Memory B cell (primary cell): Measurements from ENCODE around the gene CDKN2A.

Experiments used
- ATAC-seq: fragments of 150-1000 bp; cut with Tn5 transposase; 2 replicates; pipeline ENCODE4 v1.10.0; 2021; ENCODE audit warnings: low read depth, mild to moderate bottlenecking, moderate library complexity
- DNase-seq, 2 donors: peaks; one replicate each; pipeline ENCODE4 v3.0.0; 2022; ENCODE audit warnings: low spot score in 2 of 2
- H3K27ac Mint-ChIP-seq: one replicate; pipeline ENCODE4 v1.8.0; 2022; ENCODE audit warnings: mild to moderate bottlenecking, moderate library complexity, mixed read lengths
- H3K27me3 Mint-ChIP-seq: one replicate; pipeline ENCODE4 v1.8.0; 2022; ENCODE audit warnings: mixed read lengths
- H3K36me3 Mint-ChIP-seq: one replicate; pipeline ENCODE4 v1.8.0; 2022; ENCODE audit warnings: mild to moderate bottlenecking, mixed read lengths
- H3K4me1 Mint-ChIP-seq: one replicate; pipeline ENCODE4 v1.8.0; 2022; ENCODE audit warnings: mixed read lengths
- H3K4me3 Mint-ChIP-seq: one replicate; pipeline ENCODE4 v1.8.0; 2022; ENCODE audit warnings: mild to moderate bottlenecking, moderate library complexity, mixed read lengths
- H3K9me3 Mint-ChIP-seq: one replicate; pipeline ENCODE4 v1.8.0; 2022; ENCODE audit warnings: mixed read lengths

The CDKN2A gene

DNA sequence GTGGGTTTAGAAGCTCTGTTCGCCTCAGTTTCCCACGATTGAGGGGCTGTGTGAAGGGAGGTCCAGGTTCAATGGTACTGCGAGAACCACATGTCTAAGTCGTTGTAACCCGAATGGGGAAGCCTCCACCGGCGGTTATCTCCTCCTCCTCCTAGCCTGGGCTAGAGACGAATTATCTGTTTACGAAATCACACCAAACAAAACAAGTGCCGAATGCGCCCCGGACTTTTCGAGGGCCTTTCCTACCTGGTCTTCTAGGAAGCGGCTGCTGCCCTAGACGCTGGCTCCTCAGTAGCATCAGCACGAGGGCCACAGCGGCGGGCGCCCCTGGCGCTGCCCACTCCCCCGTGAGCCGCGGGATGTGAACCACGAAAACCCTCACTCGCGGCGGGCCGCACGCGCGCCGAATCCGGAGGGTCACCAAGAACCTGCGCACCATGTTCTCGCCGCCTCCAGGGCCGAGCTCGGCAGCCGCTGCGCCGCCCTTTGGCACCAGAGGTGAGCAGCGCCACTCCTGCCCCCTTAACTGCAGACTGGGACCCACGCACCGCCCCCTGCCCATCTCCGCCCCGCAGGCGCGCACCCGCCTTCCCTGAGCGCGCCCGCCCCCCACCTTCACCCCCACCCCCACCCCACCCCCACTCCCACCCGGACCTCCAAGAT lies at the start of gene CDKN2A:
TSS of gene CDKN2A (minus strand) at position 500 of the 663 bp plus-strand sequence.
- peaks cover 16% of the 10 kb centered on the region for H3K4me1 Mint-ChIP-seq
- no peaks in the 10 kb centered on the region for H3K9me3 Mint-ChIP-seq
- H3K27me3 Mint-ChIP-seq: peaks cover 2% of the 10 kb centered on the region
- ATAC-seq (peak; percentile 46), DNase-seq (peak; percentile 60 to 67)
- peaks cover 2% of the 10 kb centered on the region for H3K36me3 Mint-ChIP-seq
- H3K27ac Mint-ChIP-seq: peak within 1 kb of the TSS; percentile 95
- H3K4me3 Mint-ChIP-seq: peak within 1 kb of the TSS; percentile 96

DNA sequence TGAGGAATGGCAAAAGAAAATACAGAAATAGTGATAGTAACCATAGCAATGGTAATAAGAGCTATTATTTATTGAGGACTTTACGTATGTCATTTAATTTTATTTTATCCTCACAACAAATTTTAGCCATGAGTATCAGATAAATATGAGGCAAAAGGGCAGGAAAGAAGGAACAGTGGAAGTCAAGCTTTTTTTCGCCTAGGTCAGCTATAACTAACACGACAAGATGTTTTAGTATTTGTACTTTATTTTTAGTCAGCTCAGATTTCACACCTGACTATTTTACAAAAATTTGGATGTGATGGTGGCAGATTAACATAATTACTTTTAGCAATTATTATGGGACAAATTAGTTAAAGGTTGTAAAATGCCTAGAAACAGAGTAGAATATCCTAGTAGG lies 49.7 kb upstream of the CDKN2A start:
- no peaks in the 10 kb centered on the region for H3K9me3 Mint-ChIP-seq
- H3K4me3 Mint-ChIP-seq: no peak overlapping the region
- H3K36me3 Mint-ChIP-seq: no peaks in the 10 kb centered on the region
- no peaks in the 10 kb centered on the region for H3K4me1 Mint-ChIP-seq
- no peak for DNase-seq
- H3K27me3 Mint-ChIP-seq: no peaks in the 10 kb centered on the region
- H3K27ac Mint-ChIP-seq: no peak overlapping the region
- no peak for ATAC-seq

DNA sequence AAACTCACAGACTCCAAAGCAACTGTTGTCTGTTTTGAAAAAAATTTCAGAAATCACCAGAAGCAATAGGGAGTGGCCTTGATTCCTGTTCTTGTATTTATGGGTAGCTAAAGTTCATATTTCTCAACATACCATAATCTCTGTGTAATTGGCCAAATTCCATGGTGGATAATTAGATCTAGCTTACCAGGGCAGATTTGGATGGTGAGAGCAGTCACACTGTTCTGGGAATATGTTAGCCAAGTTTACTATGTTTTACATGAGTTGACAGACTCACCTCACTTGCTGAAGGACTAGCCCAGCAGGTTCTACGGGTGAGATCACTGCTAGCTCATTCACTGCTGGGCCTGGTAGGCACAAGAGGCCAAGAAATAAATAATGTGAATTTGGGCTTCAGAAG lies 47.6 kb upstream of the CDKN2A start:
- Mint-ChIP-seq H3K4me1 (no peaks in the 10 kb centered on the region), H3K4me3 (no peak overlapping the region), H3K27me3 (no peaks in the 10 kb centered on the region), H3K27ac (no peak overlapping the region), H3K36me3 (no peaks in the 10 kb centered on the region), H3K9me3 (no peaks in the 10 kb centered on the region)
- no peak for ATAC-seq
- no peak for DNase-seq

DNA sequence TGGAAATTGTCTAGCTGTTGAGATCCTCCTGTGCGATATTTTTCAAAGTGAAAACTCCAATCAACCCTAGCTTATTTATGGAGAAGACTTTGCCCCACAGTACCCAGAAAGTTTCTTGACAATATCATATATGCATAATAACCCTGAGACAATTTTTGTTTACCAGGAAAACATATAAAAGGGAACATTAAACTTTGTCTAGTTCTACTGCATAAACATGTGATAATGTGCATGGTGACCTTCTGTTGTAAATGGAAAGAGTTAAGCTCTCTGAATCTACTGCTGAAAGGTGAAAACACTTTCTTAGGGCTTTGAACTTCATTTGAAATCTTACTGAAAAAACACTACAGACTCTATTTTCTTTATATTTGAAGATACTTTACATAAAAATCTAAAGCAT lies 47.2 kb upstream of the CDKN2A start:
- H3K9me3 Mint-ChIP-seq: no peaks in the 10 kb centered on the region
- H3K36me3 Mint-ChIP-seq: no peaks in the 10 kb centered on the region
- no peak overlapping the region for H3K27ac Mint-ChIP-seq
- no peaks in the 10 kb centered on the region for H3K27me3 Mint-ChIP-seq
- no peak overlapping the region for H3K4me3 Mint-ChIP-seq
- ATAC-seq (no peak), DNase-seq (no peak)
- no peaks in the 10 kb centered on the region for H3K4me1 Mint-ChIP-seq

DNA sequence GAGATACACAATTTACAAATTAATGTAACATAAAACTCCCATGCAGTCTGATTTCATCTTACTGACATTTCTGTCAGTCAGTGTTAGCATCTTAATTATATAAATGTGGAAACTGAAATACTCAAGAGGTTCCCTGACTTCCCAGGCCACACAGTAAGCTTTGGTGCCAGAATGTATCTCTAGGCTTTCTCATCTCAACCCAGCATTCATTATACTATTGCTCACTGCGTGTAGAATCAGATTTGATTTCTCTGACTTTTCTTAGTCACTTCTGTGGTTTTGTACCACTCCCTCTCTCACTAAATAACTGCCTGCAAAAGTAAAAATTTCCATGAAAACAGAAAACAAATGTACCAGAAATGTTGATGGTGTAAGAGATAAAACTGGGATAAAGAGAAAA lies 46.6 kb upstream of the CDKN2A start:
- Mint-ChIP-seq H3K27me3 (no peaks in the 10 kb centered on the region), H3K36me3 (no peaks in the 10 kb centered on the region), H3K9me3 (no peaks in the 10 kb centered on the region), H3K4me3 (no peak overlapping the region), H3K4me1 (no peaks in the 10 kb centered on the region), H3K27ac (no peak overlapping the region)
- DNase-seq (no peak), ATAC-seq (no peak)

DNA sequence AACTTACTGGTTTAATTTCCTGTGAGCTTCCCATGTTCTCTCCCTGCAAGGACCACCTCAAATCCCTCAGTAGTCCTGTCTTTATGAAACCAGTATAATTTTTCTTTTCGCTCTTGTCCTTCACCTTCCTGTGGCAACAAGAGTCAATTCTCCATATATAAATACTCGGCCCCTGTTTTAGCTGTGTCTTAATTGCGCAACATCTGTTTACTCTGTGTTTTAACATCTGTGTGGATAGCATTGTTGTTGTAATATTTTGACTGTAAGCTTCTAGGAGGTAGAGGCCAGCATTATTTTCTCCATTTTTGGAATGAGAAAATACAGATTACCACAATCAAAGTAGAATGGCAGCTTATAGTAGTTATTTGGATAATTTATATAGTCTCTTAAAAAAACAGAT lies 45.1 kb upstream of the CDKN2A start:
- no peak for ATAC-seq

DNA sequence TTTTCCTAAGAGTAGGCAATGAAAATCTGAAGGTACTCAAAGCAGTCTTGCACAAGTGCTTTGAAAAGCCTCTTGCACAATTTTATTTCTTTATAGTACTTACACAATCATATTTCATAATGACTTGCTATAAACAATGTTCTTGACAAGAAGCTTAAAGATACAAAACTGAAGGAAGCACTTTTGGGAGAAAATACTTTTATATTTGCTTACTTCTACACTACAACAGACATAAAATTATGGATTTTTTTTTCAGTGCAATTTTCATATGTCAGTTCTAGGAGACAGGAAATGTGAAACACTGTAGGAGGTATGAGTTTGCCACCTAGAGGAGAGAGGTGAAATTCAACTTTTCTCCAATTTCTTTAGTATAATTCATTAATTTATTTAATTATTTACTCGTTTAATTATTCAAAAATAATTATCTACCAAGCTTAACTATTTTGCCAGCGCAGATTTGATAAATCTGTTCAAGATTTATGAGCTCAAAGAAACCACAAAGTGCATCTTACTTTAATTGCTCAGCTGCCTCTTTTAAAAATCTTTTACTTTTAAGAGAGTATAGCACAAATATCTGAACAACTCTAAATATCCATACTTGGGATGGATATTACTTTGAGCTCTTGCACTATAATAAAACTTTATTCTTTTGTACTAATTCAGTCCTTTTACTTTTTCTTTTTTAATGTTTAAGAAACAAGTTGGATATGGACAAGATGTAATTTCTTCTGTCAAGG lies 43.9 kb upstream of the CDKN2A start:
- no peaks in the 10 kb centered on the region for H3K4me1 Mint-ChIP-seq
- no peaks in the 10 kb centered on the region for H3K27me3 Mint-ChIP-seq
- ATAC-seq: peak; percentile 53
- DNase-seq: no peak
- H3K27ac Mint-ChIP-seq: no peak overlapping the region
- H3K4me3 Mint-ChIP-seq: no peak overlapping the region
- no peaks in the 10 kb centered on the region for H3K9me3 Mint-ChIP-seq
- no peaks in the 10 kb centered on the region for H3K36me3 Mint-ChIP-seq

More for the DNA sequence above, 45.1 kb upstream of the CDKN2A start:
- H3K9me3 Mint-ChIP-seq: no peaks in the 10 kb centered on the region
- H3K27me3 Mint-ChIP-seq: no peaks in the 10 kb centered on the region
- DNase-seq: no peak
- H3K27ac Mint-ChIP-seq: no peak overlapping the region
- H3K36me3 Mint-ChIP-seq: no peaks in the 10 kb centered on the region
- no peak overlapping the region for H3K4me3 Mint-ChIP-seq
- H3K4me1 Mint-ChIP-seq: no peaks in the 10 kb centered on the region

DNA sequence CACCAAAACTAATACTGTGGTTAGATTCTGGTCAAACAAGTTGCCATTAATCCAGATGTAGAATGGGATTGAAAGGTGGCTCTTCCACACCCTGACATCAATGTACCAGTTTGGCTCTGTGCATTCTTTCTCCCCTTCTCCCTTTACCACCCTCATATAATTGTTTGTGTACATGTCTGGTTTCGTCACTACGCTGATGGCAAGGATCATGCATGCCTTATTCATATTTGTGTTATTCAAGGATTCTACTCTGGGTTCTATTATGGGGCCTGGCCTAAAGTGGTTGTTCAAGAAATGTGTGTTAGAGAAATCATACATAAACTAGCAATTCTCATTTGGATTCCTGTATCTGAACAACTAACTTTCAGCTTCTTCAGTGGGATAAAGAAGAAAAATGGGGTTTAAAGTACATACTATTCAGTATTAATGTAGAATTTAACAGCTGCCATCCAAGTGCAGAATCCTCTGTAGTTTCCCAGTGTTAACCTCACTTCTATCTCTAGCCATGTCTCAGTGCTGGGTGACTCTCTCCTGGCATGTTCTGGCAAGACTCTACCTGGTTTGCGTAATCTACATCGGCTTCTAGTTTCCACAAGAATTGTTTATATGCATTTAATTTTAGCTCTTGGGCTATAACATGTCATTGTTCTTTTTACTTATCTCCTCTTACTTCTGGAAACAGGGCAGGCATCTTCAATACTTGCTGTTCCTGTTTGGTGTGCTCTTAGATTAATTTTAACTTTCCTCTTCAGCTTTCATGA lies 42.9 kb upstream of the CDKN2A start:
- no peak overlapping the region for H3K4me3 Mint-ChIP-seq
- no peaks in the 10 kb centered on the region for H3K27me3 Mint-ChIP-seq
- ATAC-seq (no peak), DNase-seq (no peak)
- no peak overlapping the region for H3K27ac Mint-ChIP-seq
- H3K36me3 Mint-ChIP-seq: no peaks in the 10 kb centered on the region
- H3K9me3 Mint-ChIP-seq: no peaks in the 10 kb centered on the region
- no peaks in the 10 kb centered on the region for H3K4me1 Mint-ChIP-seq

DNA sequence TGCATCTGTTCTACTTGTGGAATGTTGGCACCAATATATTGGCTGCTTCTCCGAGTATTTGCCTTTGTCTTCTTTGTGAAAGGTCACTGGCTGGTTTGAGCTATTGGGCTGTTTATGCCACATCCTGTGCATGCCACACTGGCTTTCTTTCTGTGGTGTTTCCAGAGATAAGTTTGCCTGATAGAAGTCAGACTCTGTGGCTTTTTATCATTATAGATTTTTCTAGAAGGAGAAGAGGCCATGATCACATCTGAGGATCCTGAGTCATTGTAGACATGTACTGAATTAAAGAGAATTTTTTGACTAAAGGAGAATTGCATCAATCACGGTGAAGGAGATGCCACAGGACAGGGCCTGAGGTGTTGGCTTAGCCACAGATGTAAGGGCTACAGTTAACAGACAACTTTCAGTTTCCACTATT lies 41.4 kb upstream of the CDKN2A start:
- ATAC-seq: no peak
- no peak for DNase-seq
- Mint-ChIP-seq H3K36me3 (no peaks in the 10 kb centered on the region), H3K9me3 (no peaks in the 10 kb centered on the region), H3K4me3 (no peak overlapping the region), H3K4me1 (no peaks in the 10 kb centered on the region), H3K27me3 (no peaks in the 10 kb centered on the region), H3K27ac (no peak overlapping the region)

DNA sequence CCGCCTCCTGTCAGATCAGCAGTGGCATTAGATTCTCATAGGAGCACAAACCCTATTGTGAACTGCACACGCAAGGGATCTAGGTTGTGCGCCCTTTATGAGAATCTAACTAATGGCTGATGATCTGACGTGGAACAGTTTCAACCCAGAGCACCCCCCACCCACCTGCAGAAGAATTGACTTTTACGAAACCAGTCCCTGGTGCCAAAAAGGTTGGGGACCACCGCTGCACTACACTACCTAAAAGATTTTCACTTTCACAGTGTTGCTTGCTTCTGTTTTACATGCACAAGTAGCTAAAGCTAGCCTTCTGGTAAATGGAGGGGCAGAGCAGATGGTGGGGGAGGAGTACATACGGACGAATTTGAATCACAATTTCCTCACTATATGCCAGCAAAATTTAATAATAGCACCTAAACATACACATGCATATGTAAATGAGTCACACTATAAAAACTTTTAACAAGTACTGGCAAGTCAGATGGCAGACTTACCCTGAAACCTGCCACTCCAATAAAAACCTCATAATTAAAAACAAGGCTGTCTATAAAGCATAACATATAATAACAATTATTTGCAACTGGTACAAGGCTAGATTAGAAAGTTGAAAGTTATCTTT lies 38.9 kb upstream of the CDKN2A start:
- no peaks in the 10 kb centered on the region for H3K36me3 Mint-ChIP-seq
- no peak overlapping the region for H3K4me3 Mint-ChIP-seq
- H3K27ac Mint-ChIP-seq: no peak overlapping the region
- H3K9me3 Mint-ChIP-seq: no peaks in the 10 kb centered on the region
- H3K27me3 Mint-ChIP-seq: no peaks in the 10 kb centered on the region
- H3K4me1 Mint-ChIP-seq: peaks cover 5% of the 10 kb centered on the region
- DNase-seq (no peak), ATAC-seq (no peak)

DNA sequence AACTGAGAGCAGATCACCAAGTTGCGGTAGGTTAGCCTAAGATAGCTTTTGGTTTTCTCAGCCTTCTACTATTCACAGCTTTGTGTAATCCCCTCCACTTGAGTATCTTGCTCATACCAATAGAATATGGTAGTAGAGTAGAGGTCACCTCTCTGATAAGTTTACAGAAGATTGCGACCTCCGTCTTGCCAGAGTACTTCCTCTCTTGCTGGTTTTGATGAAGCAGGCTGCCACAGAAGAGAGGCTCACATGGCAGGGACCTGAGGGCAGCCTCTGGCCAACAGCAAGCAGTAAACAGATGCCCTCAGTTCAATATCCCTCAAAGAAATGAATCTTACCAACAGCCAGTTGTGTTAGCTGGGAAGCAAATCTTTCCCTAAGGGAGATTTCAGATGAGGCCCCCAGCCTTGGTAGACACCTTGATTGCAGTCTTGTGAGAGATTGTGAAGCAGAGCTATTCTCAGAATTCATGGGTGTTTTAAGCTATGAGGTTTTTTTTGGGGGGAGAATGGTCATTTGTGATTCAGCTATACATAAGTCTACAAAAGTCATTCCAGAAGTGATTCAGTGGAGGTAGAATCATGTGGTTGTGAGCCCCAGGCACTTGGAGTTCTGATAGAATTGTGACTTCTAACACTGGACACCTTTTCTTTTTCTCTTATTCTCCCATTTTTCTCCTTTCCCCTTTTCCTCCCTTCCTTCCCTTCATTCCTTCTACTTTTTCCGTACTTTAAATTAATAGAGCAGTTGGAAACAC lies 37.6 kb upstream of the CDKN2A start:
- ATAC-seq: no peak
- no peaks in the 10 kb centered on the region for H3K27me3 Mint-ChIP-seq
- no peak overlapping the region for H3K4me3 Mint-ChIP-seq
- H3K9me3 Mint-ChIP-seq: no peaks in the 10 kb centered on the region
- no peaks in the 10 kb centered on the region for H3K36me3 Mint-ChIP-seq
- H3K27ac Mint-ChIP-seq: no peak overlapping the region
- peaks cover 5% of the 10 kb centered on the region for H3K4me1 Mint-ChIP-seq
- no peak for DNase-seq

DNA sequence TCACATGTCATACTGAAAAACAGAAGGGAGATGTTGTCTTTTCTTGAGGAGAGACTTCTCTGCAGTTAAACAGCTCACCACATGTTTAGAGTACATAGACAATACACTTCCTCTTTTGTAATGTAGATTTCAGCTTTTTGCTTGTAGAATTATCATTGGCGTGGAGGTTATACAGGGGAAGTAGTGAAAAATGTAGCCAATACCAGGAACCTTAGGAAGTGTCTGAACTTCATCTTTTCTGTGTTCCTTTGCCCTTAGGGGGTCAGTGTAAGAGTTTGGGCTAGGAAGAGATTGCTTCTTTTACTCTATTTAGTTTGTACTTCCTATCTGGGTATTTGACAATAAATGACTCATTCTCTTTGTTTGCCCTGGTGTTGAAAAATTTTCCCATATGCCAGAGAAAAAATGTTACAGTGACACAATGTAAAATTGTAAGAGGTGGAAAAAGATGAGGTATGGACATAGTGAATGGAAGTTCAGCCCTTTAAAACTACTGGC lies 36.0 kb upstream of the CDKN2A start:
- H3K4me1 Mint-ChIP-seq: peaks cover 5% of the 10 kb centered on the region
- no peak overlapping the region for H3K4me3 Mint-ChIP-seq
- no peaks in the 10 kb centered on the region for H3K36me3 Mint-ChIP-seq
- ATAC-seq (peak; percentile 98), DNase-seq (no peak)
- no peak overlapping the region for H3K27ac Mint-ChIP-seq
- no peaks in the 10 kb centered on the region for H3K9me3 Mint-ChIP-seq
- H3K27me3 Mint-ChIP-seq: no peaks in the 10 kb centered on the region

DNA sequence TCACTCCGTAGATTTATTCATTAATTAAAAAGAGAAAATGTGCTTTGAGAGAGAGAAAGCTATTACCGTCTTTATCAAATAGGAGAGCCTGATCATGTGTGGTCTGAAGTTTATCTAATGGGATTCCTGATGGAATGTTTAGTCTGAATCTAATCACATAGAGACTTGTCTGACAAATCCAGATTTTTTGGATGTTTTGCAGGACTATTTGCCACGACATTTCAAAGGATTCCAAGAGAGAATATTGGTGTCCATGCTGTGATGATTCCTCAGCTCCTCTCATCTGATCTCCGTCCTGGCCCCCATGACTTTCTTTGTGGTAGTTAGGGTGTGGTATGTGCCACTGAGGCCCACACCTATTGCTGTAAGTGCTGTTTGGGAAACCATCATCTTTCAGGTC lies 35.0 kb upstream of the CDKN2A start:
- Mint-ChIP-seq H3K4me1 (peaks cover 5% of the 10 kb centered on the region), H3K4me3 (no peak overlapping the region), H3K27ac (no peak overlapping the region), H3K9me3 (no peaks in the 10 kb centered on the region), H3K27me3 (no peaks in the 10 kb centered on the region), H3K36me3 (peaks cover 3% of the 10 kb centered on the region)
- DNase-seq: no peak
- ATAC-seq: no peak
